Vagina (tissue), 2 donors: ENCODE data around the gene SYT1.

Experiments used
- POLR2A ChIP-seq, 2 donors: fragments of 450-650 bp; IDR thresholded peaks; one replicate each; pipeline ENCODE4 v1.6.1; 2017; ENCODE audit warnings: antibody characterized with exemption in 2 of 2, mild to moderate bottlenecking in 2 of 2, moderate library complexity in 2 of 2
- TF ChIP-seq, protein P1 (sequence below), 3 experiments: fragments of 450-650 bp in 2 of 3; fragments of 200-600 bp in 1 of 3; sonication (generic) in 1 of 3; IDR thresholded peaks; one replicate each; pipeline ENCODE4 v1.5.1; 2017 to 2019; ENCODE audit warnings: antibody characterized with exemption in 3 of 3, mild to moderate bottlenecking in 2 of 3, moderate library complexity in 2 of 3

DNA sequence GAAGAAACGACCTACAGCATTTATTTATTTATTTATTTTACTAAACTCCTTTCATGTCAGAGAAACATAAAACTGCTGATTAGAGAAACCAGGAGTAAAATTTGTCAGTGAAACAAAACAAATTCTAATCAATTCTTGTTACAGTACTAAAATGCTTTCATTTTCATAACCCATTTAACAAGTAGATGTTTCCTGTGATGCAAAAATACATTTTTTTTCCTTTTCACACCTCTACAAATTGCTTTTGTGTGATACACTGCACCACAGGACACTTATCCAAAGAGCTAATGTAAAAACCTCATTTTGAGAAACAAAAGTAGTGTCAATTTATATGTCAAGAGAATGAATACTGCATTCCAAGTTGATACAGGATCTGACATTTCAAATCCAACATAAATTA, 155.1 kb downstream of the SYT1 start:
- TF ChIP-seq, protein P1, sequence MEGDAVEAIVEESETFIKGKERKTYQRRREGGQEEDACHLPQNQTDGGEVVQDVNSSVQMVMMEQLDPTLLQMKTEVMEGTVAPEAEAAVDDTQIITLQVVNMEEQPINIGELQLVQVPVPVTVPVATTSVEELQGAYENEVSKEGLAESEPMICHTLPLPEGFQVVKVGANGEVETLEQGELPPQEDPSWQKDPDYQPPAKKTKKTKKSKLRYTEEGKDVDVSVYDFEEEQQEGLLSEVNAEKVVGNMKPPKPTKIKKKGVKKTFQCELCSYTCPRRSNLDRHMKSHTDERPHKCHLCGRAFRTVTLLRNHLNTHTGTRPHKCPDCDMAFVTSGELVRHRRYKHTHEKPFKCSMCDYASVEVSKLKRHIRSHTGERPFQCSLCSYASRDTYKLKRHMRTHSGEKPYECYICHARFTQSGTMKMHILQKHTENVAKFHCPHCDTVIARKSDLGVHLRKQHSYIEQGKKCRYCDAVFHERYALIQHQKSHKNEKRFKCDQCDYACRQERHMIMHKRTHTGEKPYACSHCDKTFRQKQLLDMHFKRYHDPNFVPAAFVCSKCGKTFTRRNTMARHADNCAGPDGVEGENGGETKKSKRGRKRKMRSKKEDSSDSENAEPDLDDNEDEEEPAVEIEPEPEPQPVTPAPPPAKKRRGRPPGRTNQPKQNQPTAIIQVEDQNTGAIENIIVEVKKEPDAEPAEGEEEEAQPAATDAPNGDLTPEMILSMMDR (IDR thresholded peaks at IDR 0.05), result no peak
- no peak for TF ChIP-seq POLR2A (IDR thresholded peaks at IDR 0.05)
